Thyroid gland (tissue), 4 donors: Measurements from ENCODE around the gene SPCS1. TPM values are rescaled to one million over a fixed set of nuclear protein-coding genes. Genes with fewer than 3 reads are reported as not detected.

Experiments used
- DNase-seq, 2 donors: peaks; one replicate each; pipeline ENCODE4 v3.0.0-alpha.2; 2019
- H3K27ac ChIP-seq, 3 donors: fragments of 200-600 bp; sonication (generic); 1 replicate in 2 of 3; 2 replicates in 1 of 3; pipeline ENCODE4 v1.5.1; 2016 to 2019; ENCODE audit warnings: mild to moderate bottlenecking in 1 of 3, moderate library complexity in 1 of 3
- H3K27me3 ChIP-seq: fragments of 200-600 bp; sonication (generic); one replicate; pipeline ENCODE4 v1.5.1; 2019
- H3K36me3 ChIP-seq, 2 donors: fragments of 200-600 bp; sonication (generic); one replicate each; pipeline ENCODE4 v1.5.1; 2016 to 2019
- H3K4me1 ChIP-seq, 2 donors: fragments of 200-600 bp; sonication (generic); one replicate each; pipeline ENCODE4 v1.5.1; 2017 to 2019
- H3K4me3 ChIP-seq, 3 donors: fragments of 200-600 bp; sonication (generic); replicated peaks in 1 of 3; 1 replicate in 2 of 3; 2 replicates in 1 of 3; pipeline ENCODE4 v1.5.1; 2016; ENCODE audit warnings: mild to moderate bottlenecking in 1 of 3
- H3K9me3 ChIP-seq: fragments of 200-600 bp; sonication (generic); one replicate; pipeline ENCODE4 v1.5.1; 2017
- POLR2A ChIP-seq, 2 donors: fragments of 450-650 bp; IDR thresholded peaks; one replicate each; pipeline ENCODE4 v1.6.1; 2017; ENCODE audit warnings: antibody characterized with exemption in 2 of 2, mild to moderate bottlenecking in 2 of 2, moderate library complexity in 1 of 2
- WGBS, 2 donors: methylation state at CpG; one replicate each; pipeline ENCODE4 v1.1.5; 2017; 5-methylcytosine and 5-hydroxymethylcytosine counted together
- intact Hi-C: fragments of 100-400 bp; cut with DNase I; formaldehyde crosslinking; loops from one replicate; pipeline ENCODE4 v1.15.1; 2023
- total RNA-seq, 4 donors: library from RNA; depleted of rRNA; stranded (reverse); fragments of >200 nt; gene quantifications; one replicate each; pipeline ENCODE4 v1.2.3, GENCODE V29; 2016
- TF ChIP-seq, protein P1 (sequence below), 6 experiments: fragments of 200-600 bp in 3 of 6; fragments of 450-650 bp in 3 of 6; sonication (generic) in 3 of 6; IDR thresholded peaks; one replicate each; pipeline ENCODE4 v1.5.1; 2016 to 2019; ENCODE audit warnings: antibody characterized with exemption in 6 of 6, mild to moderate bottlenecking in 2 of 6, inconsistent platforms in 1 of 6, moderate library complexity in 1 of 6

Gene SPCS1
- total RNA-seq, 4 donors from 2014 or later: 134 to 263 (median 185) TPM

GRCh38 chr3:52719618-52720017, 13.7 kb downstream of the SPCS1 start:
- Histone ChIP-seq H3K36me3 (no peaks in the 10 kb centered on the region), H3K27ac (no peak overlapping the region), H3K4me1 (no peaks in the 10 kb centered on the region), H3K4me3 (no peak overlapping the region), H3K27me3 (no peaks in the 10 kb centered on the region), H3K9me3 (no peaks in the 10 kb centered on the region)
- intact Hi-C loops: no loop called here
- DNase-seq: no peak
- TF ChIP-seq, protein P1, sequence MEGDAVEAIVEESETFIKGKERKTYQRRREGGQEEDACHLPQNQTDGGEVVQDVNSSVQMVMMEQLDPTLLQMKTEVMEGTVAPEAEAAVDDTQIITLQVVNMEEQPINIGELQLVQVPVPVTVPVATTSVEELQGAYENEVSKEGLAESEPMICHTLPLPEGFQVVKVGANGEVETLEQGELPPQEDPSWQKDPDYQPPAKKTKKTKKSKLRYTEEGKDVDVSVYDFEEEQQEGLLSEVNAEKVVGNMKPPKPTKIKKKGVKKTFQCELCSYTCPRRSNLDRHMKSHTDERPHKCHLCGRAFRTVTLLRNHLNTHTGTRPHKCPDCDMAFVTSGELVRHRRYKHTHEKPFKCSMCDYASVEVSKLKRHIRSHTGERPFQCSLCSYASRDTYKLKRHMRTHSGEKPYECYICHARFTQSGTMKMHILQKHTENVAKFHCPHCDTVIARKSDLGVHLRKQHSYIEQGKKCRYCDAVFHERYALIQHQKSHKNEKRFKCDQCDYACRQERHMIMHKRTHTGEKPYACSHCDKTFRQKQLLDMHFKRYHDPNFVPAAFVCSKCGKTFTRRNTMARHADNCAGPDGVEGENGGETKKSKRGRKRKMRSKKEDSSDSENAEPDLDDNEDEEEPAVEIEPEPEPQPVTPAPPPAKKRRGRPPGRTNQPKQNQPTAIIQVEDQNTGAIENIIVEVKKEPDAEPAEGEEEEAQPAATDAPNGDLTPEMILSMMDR (IDR thresholded peaks at IDR 0.05): no peak
- no peak for TF ChIP-seq POLR2A (IDR thresholded peaks at IDR 0.05)

DNA sequence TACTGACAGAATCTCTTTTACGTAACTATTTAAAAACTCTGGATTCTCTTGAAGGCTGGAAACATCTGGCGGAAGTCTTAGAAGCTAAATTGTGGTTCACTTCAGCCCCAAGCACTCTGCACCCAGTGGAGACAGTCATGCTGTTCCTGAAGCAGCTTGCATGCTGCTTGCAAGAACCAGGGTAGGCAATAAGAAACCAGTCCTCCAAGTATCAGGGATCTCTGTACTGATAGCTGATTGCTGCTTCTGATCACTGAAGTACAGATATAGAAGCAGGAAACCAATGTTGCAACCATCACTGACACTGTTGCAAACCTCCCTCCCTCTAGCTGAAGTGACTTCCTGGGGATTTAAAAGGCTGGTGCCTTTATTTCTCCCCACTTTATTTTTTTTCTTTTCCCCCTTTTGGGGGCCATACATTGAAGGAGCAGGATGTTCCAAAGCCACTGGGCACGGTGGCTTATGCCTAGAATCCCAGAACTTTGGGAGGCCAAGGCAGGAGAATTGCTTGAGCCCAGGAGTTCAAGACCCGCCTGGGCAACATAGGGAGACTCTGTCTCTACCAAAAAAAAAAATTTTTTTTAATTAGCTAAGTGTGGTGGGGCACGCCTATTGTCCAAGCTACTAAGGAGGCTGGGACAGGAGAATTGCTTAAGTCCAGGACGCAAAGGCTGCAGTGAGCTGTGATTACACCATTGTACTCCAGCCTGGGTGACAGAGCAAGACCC, 15.3 kb downstream of the SPCS1 start:
- H3K4me3 ChIP-seq: no peak overlapping the region
- 82 to 95% methylated on average over 6 of the region's 6 CpGs for WGBS, 2 donors
- no peak overlapping the region for H3K27ac ChIP-seq
- H3K27me3 ChIP-seq: no peaks in the 10 kb centered on the region
- H3K36me3 ChIP-seq: no peaks in the 10 kb centered on the region
- H3K4me1 ChIP-seq: no peaks in the 10 kb centered on the region
- no peak for DNase-seq
- TF ChIP-seq, protein P1 (IDR thresholded peaks at IDR 0.05): no peak
- no peak for TF ChIP-seq POLR2A (IDR thresholded peaks at IDR 0.05)
- no peaks in the 10 kb centered on the region for H3K9me3 ChIP-seq
- intact Hi-C loops: no loop called here

GRCh38 chr3:52721730-52722008, 15.8 kb downstream of the SPCS1 start:
- intact Hi-C loops: no loop called here
- H3K4me1 ChIP-seq: no peaks in the 10 kb centered on the region

DNA sequence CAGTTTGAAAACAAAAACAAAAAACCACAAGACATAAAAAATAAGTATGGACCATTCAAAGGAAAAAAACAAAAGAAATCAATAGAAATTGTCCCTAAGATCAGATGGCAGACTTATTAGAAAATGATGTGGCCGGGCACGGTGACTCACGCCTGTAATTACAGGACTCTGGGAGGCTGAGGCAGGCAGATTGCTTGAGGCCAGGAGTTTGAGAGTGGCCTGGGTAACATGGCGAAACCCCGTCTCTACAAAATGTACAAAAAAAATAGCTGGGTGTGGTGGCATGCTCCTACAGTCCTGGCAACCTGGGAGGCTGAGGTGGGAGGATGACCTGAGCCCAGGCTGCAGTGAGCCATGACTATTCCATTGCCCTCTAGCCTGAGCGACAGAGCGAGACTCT, 16.6 kb downstream of the SPCS1 start:
- intact Hi-C loops: no loop called here
- no peak overlapping the region for H3K4me3 ChIP-seq
- TF ChIP-seq, protein P1 (IDR thresholded peaks at IDR 0.05): no peak
- TF ChIP-seq POLR2A (IDR thresholded peaks at IDR 0.05): no peak
- no peaks in the 10 kb centered on the region for H3K4me1 ChIP-seq
- H3K36me3 ChIP-seq: no peaks in the 10 kb centered on the region
- WGBS, 2 donors: 96% methylated on average over 7 of the region's 7 CpGs
- no peak for DNase-seq
- no peaks in the 10 kb centered on the region for H3K27me3 ChIP-seq
- no peak overlapping the region for H3K27ac ChIP-seq
- H3K9me3 ChIP-seq: no peaks in the 10 kb centered on the region

More at GRCh38 chr3:52721730-52722008, 15.8 kb downstream of the SPCS1 start:
- TF ChIP-seq, protein P1 (IDR thresholded peaks at IDR 0.05): no peak
- no peak for TF ChIP-seq POLR2A (IDR thresholded peaks at IDR 0.05)
- Histone ChIP-seq H3K36me3 (no peaks in the 10 kb centered on the region), H3K9me3 (no peaks in the 10 kb centered on the region), H3K27me3 (no peaks in the 10 kb centered on the region), H3K4me3 (no peak overlapping the region), H3K27ac (no peak overlapping the region)
- no peak for DNase-seq
- WGBS, 2 donors: 88 to 100% methylated on average over 1 of the region's 1 CpG

DNA sequence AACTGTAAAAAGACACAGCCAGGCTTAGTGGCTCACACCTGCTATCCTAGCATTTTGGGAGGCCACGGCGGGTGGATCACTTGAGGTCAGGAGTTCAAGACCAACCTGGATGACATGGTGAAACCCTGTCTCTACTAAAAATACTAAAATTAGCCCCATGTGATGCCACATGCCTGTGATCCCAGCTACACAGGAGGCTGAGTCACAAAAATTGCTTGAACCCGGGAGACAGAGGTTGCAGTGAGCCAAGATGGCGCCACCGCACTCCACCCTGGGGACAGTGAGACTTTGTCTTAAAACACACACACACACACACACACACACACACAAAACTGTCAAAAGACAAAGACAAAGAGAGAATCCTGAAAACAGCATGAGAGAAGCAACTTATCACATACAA, 18.0 kb downstream of the SPCS1 start:
- Histone ChIP-seq H3K27ac (no peak overlapping the region), H3K36me3 (no peaks in the 10 kb centered on the region), H3K9me3 (no peaks in the 10 kb centered on the region), H3K4me1 (no peaks in the 10 kb centered on the region), H3K4me3 (no peak overlapping the region), H3K27me3 (no peaks in the 10 kb centered on the region)
- 95 to 97% methylated on average over 5 of the region's 5 CpGs for WGBS, 2 donors
- intact Hi-C loops: no loop called here
- TF ChIP-seq POLR2A (IDR thresholded peaks at IDR 0.05): no peak
- TF ChIP-seq, protein P1 (IDR thresholded peaks at IDR 0.05): no peak
- DNase-seq: no peak
